Body of pancreas (tissue), 4 donors: ENCODE results near the gene ABCD3. TPM values are rescaled to one million over a fixed set of nuclear protein-coding genes. Genes with fewer than 3 reads are reported as not detected.

ENCODE experiments used
- ATAC-seq: fragments of 150-250 bp; one replicate; pipeline ENCODE4 v1.9.1; 2016
- DNase-seq, 4 donors: peaks; one replicate each; pipeline ENCODE4 v3.0.0-alpha.2; 2019
- H3K27ac ChIP-seq, 4 donors: fragments of 200-600 bp; sonication (generic); 1 replicate in 3 of 4; 2 replicates in 1 of 4; pipeline versions ENCODE4 v1.5.1 to v1.6.1; 2016 to 2019; ENCODE audit warnings: mild to moderate bottlenecking in 1 of 4, mixed read lengths in 1 of 4, moderate library complexity in 1 of 4
- H3K27me3 ChIP-seq, 2 donors: fragments of 200-600 bp; sonication (generic); one replicate each; pipeline ENCODE4 v1.6.0; 2016; ENCODE audit warnings: mild to moderate bottlenecking in 1 of 2
- H3K36me3 ChIP-seq, 2 donors: fragments of 200-600 bp; sonication (generic); replicated peaks in 1 of 2; 2 replicates each; pipeline ENCODE4 v1.5.1; 2016; ENCODE audit warnings: low read depth in 2 of 2; ENCODE audit not compliant: insufficient read depth in 1 of 2
- H3K4me1 ChIP-seq: fragments of 200-600 bp; sonication (generic); one replicate; pipeline ENCODE4 v1.6.0; 2016
- H3K4me3 ChIP-seq, 2 donors: fragments of 200-600 bp; sonication (generic); 1 replicate in 1 of 2; 2 replicates in 1 of 2; pipeline ENCODE4 v1.5.1; 2016 to 2019
- H3K9me3 ChIP-seq, 3 donors: fragments of 200-600 bp; sonication (generic); 1 replicate in 2 of 3; 2 replicates in 1 of 3; pipeline ENCODE4 v1.5.1; 2016
- CTCF ChIP-seq, 7 experiments: fragments of 450-650 bp in 4 of 7; fragments of 200-600 bp in 3 of 7; sonication (generic) in 3 of 7; IDR thresholded peaks; one replicate each; pipeline ENCODE4 v1.5.1; 2016 to 2019; ENCODE audit warnings: antibody characterized with exemption in 7 of 7
- POLR2A ChIP-seq, 3 donors: fragments of 450-650 bp; IDR thresholded peaks; one replicate each; pipeline ENCODE4 v1.6.1; 2016; ENCODE audit warnings: antibody characterized with exemption in 3 of 3, mild to moderate bottlenecking in 2 of 3
- WGBS, 2 donors: methylation state at CpG; one replicate each; pipeline ENCODE4 v1.1.5; 2017; 5-methylcytosine and 5-hydroxymethylcytosine counted together
- intact Hi-C: fragments of 100-400 bp; cut with DNase I; formaldehyde crosslinking; loops from one replicate; pipeline ENCODE4 v1.15.1; 2023
- total RNA-seq, 2 donors: library from RNA; depleted of rRNA; stranded (reverse); fragments of >200 nt; gene quantifications; one replicate each; pipeline ENCODE4 v1.1.0, GENCODE V29; 2016

Gene ABCD3
- total RNA-seq, 2 donors from 2014 or later: 27.4 to 29.8 TPM

GRCh38 chr1:94526152-94526980 is 108.2 kb downstream of the ABCD3 start:
- Histone ChIP-seq H3K4me1 (peaks cover 15% of the 10 kb centered on the region), H3K27me3 (no peaks in the 10 kb centered on the region), H3K27ac (peak overlapping the region in 2 of 4 donors; percentile 29 to 58), H3K36me3 (peaks cover 0 to 5% of the 10 kb centered on the region in 2 donors), H3K9me3 (no peaks in the 10 kb centered on the region), H3K4me3 (no peak overlapping the region)
- ATAC-seq (no peak), DNase-seq (no peak)
- intact Hi-C loops: no loop called here
- no peak for TF ChIP-seq POLR2A (IDR thresholded peaks at IDR 0.05)
- no peak for TF ChIP-seq CTCF (IDR thresholded peaks at IDR 0.05)
- 75 to 87% methylated on average over 7 of the region's 7 CpGs for WGBS, 2 donors

GRCh38 chr1:94527447-94528031 is 109.3 kb downstream of the ABCD3 start:
- WGBS, 2 donors: 0% methylated on average over 1 of the region's 1 CpG
- ATAC-seq (peak; percentile 86), DNase-seq (peak; percentile 37 to 49 (median 44))
- intact Hi-C loops: no loop called here
- peaks cover 15% of the 10 kb centered on the region for H3K4me1 ChIP-seq
- H3K27me3 ChIP-seq: no peaks in the 10 kb centered on the region
- peak in 4 of 7 experiments; percentile 36 to 43 (median 41) for TF ChIP-seq CTCF (IDR thresholded peaks at IDR 0.05)
- no peak for TF ChIP-seq POLR2A (IDR thresholded peaks at IDR 0.05)
- H3K36me3 ChIP-seq: peaks cover 0 to 10% of the 10 kb centered on the region in 2 donors
- H3K9me3 ChIP-seq: no peaks in the 10 kb centered on the region
- no peak overlapping the region for H3K4me3 ChIP-seq
- H3K27ac ChIP-seq: peak overlapping the region; percentile 29 to 59 (median 52)

GRCh38 chr1:94528299-94528698 is 110.1 kb downstream of the ABCD3 start:
- no peaks in the 10 kb centered on the region for H3K9me3 ChIP-seq
- no peak for TF ChIP-seq CTCF (IDR thresholded peaks at IDR 0.05)
- TF ChIP-seq POLR2A (IDR thresholded peaks at IDR 0.05): no peak
- no peak for DNase-seq
- intact Hi-C loops: no loop called here
- WGBS, 2 donors: 70 to 76% methylated on average over 1 of the region's 1 CpG
- H3K36me3 ChIP-seq: peaks cover 0 to 12% of the 10 kb centered on the region in 2 donors
- no peak overlapping the region for H3K4me3 ChIP-seq
- H3K27ac ChIP-seq: peak overlapping the region in 3 of 4 donors; percentile 20 to 59 (median 58)
- no peak for ATAC-seq
- H3K27me3 ChIP-seq: no peaks in the 10 kb centered on the region
- peaks cover 15% of the 10 kb centered on the region for H3K4me1 ChIP-seq

GRCh38 chr1:94528826-94529225 is 110.6 kb downstream of the ABCD3 start:
- intact Hi-C loops: no loop called here
- Histone ChIP-seq H3K9me3 (no peaks in the 10 kb centered on the region), H3K4me1 (peaks cover 15% of the 10 kb centered on the region), H3K36me3 (peaks cover 0 to 12% of the 10 kb centered on the region in 2 donors), H3K27me3 (no peaks in the 10 kb centered on the region), H3K27ac (peak overlapping the region in 1 of 4 donors; percentile 59), H3K4me3 (no peak overlapping the region)
- ATAC-seq: no peak
- DNase-seq: no peak
- WGBS, 2 donors: 93 to 96% methylated on average over 5 of the region's 5 CpGs
- TF ChIP-seq POLR2A (IDR thresholded peaks at IDR 0.05) (no peak), CTCF (IDR thresholded peaks at IDR 0.05) (no peak)
